OCI-LY3 (cell line): ENCODE data around the gene ACKR4.

Source experiments
- EZH2phosphoT487 ChIP-seq: fragments of 200-600 bp; shearing (Covaris generic); IDR thresholded peaks from 2 replicates; pipeline ENCODE4 v1.6.1; 2018; ENCODE audit warnings: antibody characterized with exemption, mixed run types, low read depth
- TF ChIP-seq, protein P1 (sequence below): fragments of 200-600, 300-600 bp; sonication (generic); IDR thresholded peaks from 2 replicates; pipeline ENCODE4 v1.5.1; 2014; ENCODE audit warnings: antibody characterized with exemption, low read length, low read depth

GRCh38 chr3:132569153-132569552 lies 27.9 kb upstream of the ACKR4 start:
- TF ChIP-seq, protein P1, sequence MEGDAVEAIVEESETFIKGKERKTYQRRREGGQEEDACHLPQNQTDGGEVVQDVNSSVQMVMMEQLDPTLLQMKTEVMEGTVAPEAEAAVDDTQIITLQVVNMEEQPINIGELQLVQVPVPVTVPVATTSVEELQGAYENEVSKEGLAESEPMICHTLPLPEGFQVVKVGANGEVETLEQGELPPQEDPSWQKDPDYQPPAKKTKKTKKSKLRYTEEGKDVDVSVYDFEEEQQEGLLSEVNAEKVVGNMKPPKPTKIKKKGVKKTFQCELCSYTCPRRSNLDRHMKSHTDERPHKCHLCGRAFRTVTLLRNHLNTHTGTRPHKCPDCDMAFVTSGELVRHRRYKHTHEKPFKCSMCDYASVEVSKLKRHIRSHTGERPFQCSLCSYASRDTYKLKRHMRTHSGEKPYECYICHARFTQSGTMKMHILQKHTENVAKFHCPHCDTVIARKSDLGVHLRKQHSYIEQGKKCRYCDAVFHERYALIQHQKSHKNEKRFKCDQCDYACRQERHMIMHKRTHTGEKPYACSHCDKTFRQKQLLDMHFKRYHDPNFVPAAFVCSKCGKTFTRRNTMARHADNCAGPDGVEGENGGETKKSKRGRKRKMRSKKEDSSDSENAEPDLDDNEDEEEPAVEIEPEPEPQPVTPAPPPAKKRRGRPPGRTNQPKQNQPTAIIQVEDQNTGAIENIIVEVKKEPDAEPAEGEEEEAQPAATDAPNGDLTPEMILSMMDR, result no peak
- no peak for TF ChIP-seq EZH2phosphoT487
